COLO829 (cell line): Measurements from ENCODE around the gene NRG2.

Source experiments
- DNase-seq: peaks from one replicate; pipeline ENCODE4 v3.0.0; 2012; ENCODE audit warnings: low spot score

The NRG2 gene

GRCh38 chr5:139880416-139881142 is 162.5 kb downstream of the NRG2 start:
- no peak for DNase-seq

- DNase-seq = no peak
These were observed 165.0 kb downstream of the NRG2 start for GRCh38 chr5:139878093-139878492.

GRCh38 chr5:139877129-139877597 is 165.9 kb downstream of the NRG2 start:
- DNase-seq = no peak

- no peak for DNase-seq
These were observed 167.1 kb downstream of the NRG2 start for GRCh38 chr5:139875957-139876356.

GRCh38 chr5:139872851-139873794 is 170.0 kb downstream of the NRG2 start:
- no peak for DNase-seq

GRCh38 chr5:139872052-139872766 is 170.9 kb downstream of the NRG2 start:
- DNase-seq = no peak

- DNase-seq = no peak
These were observed 171.5 kb downstream of the NRG2 start for GRCh38 chr5:139871614-139872013.

GRCh38 chr5:139870677-139871076 is 172.4 kb downstream of the NRG2 start:
- DNase-seq = no peak

- DNase-seq = no peak
These were observed 173.9 kb downstream of the NRG2 start for GRCh38 chr5:139869042-139869790.

- no peak for DNase-seq
These were observed 175.5 kb downstream of the NRG2 start for GRCh38 chr5:139867581-139867980.

- no peak for DNase-seq
These were observed 176.0 kb downstream of the NRG2 start for GRCh38 chr5:139867109-139867508.

GRCh38 chr5:139864716-139865483 is 178.2 kb downstream of the NRG2 start:
- no peak for DNase-seq

GRCh38 chr5:139863855-139864558 is 179.1 kb downstream of the NRG2 start:
- DNase-seq = peak; percentile 58

GRCh38 chr5:139863361-139863760 is 179.7 kb downstream of the NRG2 start:
- DNase-seq = no peak

- DNase-seq = no peak
These were observed 180.3 kb downstream of the NRG2 start for GRCh38 chr5:139862803-139863202.

GRCh38 chr5:139862313-139862712 is 180.8 kb downstream of the NRG2 start:
- peak; percentile 37 for DNase-seq

GRCh38 chr5:139861889-139862207 is 181.3 kb downstream of the NRG2 start:
- DNase-seq = no peak

GRCh38 chr5:139861021-139861888 is 181.8 kb downstream of the NRG2 start:
- no peak for DNase-seq

GRCh38 chr5:139859013-139859412 is 184.1 kb downstream of the NRG2 start:
- DNase-seq = no peak
